Mononuclear cell (primary cell): ENCODE measurements around the gene FPR1. TPM values are rescaled to one million over a fixed set of nuclear protein-coding genes. Genes with fewer than 3 reads are reported as not detected.
"Not testable (repeated sequence)": the region's sequence is repeated elsewhere in the genome, so short reads cannot be mapped to it uniquely, and the experiment has no call there.

ENCODE experiments used
- H3K27me3 ChIP-seq: 2 replicates; pipeline ENCODE4 v1.6.0; 2011; ENCODE audit warnings: low read length, control low read depth; ENCODE audit not compliant: insufficient read depth
- H3K4me1 ChIP-seq: 2 replicates; pipeline ENCODE4 v1.5.1; 2011; ENCODE audit warnings: mild to moderate bottlenecking, low read length, control low read depth; ENCODE audit not compliant: insufficient read depth
- H3K4me3 ChIP-seq: 2 replicates; pipeline ENCODE4 v1.5.1; 2011; ENCODE audit warnings: mild to moderate bottlenecking, low read length, moderate library complexity
- H3K9me3 ChIP-seq: 2 replicates; pipeline ENCODE4 v1.5.1; 2011; ENCODE audit warnings: low read depth, mild to moderate bottlenecking, control low read depth, low read length
- total RNA-seq: library from RNA; depleted of rRNA; stranded (reverse); fragments of >200 nt; gene quantifications from one replicate; pipeline ENCODE4 v1.2.3, GENCODE V29; 2012

Gene FPR1
- total RNA-seq, 1 donor: 81.6 TPM

DNA sequence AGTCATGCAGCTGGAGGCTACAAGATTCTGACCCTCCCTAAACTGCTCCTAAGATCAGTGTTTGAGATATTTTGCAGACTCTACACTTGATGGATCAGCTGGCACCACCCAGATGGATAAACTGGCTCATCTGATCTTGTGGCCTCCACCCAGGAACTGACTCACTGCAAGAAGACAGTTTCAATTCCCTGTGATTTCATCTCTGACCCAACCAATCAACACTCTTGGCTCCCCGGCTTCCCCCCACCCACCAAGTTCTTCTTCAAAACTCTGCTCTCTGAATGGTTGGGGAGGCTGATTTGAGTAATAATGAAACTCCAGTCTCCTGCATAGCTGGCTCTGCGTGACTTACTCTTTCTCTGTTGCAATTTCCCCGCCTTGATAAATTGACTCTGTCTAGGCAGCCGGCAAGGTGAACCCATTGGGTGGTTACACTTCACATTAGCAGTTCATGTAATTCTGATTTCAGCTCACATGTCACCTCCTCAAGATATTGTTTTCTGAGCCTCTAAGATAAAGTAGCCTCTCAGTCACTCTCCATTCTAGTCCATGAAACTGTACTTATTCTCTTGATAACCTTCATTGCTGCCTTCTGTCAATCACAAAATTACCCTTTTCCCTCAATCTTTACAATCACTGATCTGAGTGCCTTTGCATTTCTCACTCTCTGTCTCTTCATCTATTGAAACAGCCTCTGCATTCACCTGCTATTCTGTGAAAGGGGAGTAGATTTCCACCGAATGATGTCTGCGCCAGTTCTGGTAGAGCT lies 33.4 kb upstream of the FPR1 start:
- H3K4me3 ChIP-seq: no peak overlapping the region
- peaks cover 84% of the 10 kb centered on the region for H3K4me1 ChIP-seq
- H3K9me3 ChIP-seq: no peaks in the 10 kb centered on the region
- no peaks in the 10 kb centered on the region for H3K27me3 ChIP-seq

DNA sequence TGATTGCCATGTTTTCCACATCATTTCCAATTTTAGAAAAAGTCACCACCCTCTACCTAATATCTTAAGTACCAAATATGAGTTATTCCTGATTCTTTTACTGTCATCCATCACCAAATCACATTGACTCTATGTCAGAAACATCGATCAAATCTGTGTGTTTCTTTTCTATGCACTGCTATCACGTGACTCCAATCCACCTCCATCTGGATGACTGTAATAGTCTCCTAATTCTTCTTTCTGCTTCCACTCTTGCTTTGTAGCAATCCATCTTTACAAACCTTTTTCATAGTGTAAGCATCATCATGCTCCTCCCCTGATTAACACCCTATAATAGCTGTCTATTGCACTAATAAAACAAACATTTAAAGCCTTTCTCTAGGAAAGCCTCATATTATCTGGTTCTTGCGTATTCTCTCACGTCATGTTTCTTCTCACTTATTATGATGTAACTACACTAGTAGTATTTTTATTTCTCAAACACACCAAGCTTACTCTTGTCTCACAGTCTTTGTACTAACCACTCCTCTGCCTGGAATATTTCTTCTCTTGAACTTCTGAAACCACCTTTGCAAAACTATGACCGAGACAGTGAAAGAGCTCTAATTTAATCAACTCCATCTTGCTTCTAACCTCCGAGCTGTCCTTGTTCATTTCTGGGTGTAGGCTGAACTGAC lies 32.6 kb upstream of the FPR1 start:
- Histone ChIP-seq H3K4me1 (peaks cover 83% of the 10 kb centered on the region), H3K9me3 (no peaks in the 10 kb centered on the region), H3K4me3 (no peak overlapping the region), H3K27me3 (no peaks in the 10 kb centered on the region)

GRCh38 chr19:51783372-51783771 lies 31.7 kb upstream of the FPR1 start:
- Histone ChIP-seq H3K9me3 (no peaks in the 10 kb centered on the region), H3K4me1 (peaks cover 84% of the 10 kb centered on the region), H3K27me3 (no peaks in the 10 kb centered on the region), H3K4me3 (no peak overlapping the region)

GRCh38 chr19:51781999-51782398 lies 30.3 kb upstream of the FPR1 start:
- Histone ChIP-seq H3K9me3 (no peaks in the 10 kb centered on the region), H3K4me3 (no peak overlapping the region), H3K27me3 (no peaks in the 10 kb centered on the region), H3K4me1 (peaks cover 82% of the 10 kb centered on the region)

DNA sequence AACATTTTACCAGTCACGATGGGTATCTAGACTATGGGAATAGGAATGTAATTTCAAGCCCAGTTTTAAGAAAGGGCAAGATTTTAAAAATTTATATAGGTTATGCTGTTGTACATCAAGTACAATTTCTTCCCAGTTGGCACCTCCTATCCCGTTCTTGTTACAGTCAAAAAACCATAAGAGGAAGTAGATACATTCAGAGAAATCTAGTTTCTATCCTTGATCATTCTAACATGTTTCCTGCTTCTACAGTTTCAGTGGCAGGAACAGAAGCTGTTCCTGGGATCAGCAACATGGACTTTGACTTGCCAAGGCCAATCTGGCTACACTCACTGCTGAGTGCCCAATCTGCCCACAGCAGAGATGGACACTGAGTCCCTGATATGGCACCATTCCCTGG lies 28.6 kb upstream of the FPR1 start:
- H3K9me3 ChIP-seq: no peaks in the 10 kb centered on the region
- peaks cover 69% of the 10 kb centered on the region for H3K4me1 ChIP-seq
- peaks cover 4% of the 10 kb centered on the region for H3K27me3 ChIP-seq
- H3K4me3 ChIP-seq: no peak overlapping the region

DNA sequence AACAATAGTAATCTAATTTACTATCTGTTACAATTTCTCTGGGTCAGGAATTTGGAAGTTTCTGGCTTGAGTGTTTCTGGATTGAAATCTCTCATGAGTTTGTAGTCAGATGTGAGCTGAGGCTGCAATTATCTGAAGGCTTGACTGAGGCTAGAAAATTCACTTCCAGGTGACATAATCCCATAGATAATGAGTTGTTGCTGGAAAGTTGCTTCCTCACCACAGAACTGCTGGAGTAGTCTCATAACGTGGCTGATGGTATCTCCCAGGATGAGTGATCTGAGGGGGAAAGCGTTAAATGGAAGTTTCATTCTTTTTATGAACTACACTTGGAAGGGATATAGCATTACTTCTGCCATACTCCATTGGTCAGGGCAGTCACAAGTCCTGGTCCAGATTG lies 28.0 kb upstream of the FPR1 start:
- Histone ChIP-seq H3K27me3 (peaks cover 4% of the 10 kb centered on the region), H3K4me3 (no peak overlapping the region), H3K9me3 (no peaks in the 10 kb centered on the region), H3K4me1 (peaks cover 65% of the 10 kb centered on the region)

- Histone ChIP-seq H3K4me3 (no peak overlapping the region), H3K4me1 (peaks cover 60% of the 10 kb centered on the region), H3K9me3 (no peaks in the 10 kb centered on the region), H3K27me3 (peaks cover 4% of the 10 kb centered on the region)
These were observed 27.5 kb upstream of the FPR1 start for GRCh38 chr19:51779181-51779580.

DNA sequence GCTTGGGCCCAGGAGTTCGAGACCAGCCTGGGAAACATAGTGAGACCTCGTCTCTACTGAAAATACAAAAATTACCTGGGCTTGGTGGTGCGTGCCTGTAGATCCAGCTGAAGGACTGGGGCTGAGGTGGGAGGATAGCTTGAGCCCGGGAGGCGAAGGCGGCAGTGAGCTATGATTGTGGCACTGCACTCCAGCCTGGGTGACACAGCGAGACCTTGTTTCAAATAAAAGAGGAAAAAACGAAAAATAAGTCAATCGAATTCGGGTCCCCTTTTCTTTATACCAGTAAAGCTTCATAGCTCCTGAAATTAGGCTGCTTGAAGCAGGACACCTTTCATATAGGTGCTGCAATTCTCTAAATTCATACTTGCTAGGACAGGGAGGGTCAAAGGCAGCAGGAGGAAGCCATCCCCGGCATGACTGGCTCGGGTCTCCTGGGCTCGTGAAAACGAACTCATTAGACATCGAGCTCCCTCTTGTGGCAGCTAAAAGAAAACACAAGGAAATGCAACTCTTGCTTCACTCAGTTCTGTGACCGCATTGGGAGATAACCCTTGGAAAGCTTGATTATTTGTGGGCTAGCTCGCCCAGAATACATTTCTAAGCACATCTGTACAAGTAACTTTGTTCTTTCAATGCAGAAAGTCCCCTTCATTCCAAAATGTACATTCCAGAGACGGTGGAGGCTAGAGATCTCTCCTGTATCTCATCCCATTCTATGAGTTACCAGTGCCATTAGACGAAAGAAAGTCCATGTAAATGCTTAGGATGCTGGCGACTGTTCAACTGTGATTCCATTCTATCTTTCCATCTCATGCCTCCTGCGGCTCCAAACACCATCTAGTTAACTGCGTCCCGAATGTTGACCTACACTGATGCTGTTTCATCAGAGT lies 26.1 kb upstream of the FPR1 start:
- peaks cover 4% of the 10 kb centered on the region for H3K27me3 ChIP-seq
- H3K4me1 ChIP-seq: peaks cover 53% of the 10 kb centered on the region
- H3K9me3 ChIP-seq: no peaks in the 10 kb centered on the region
- H3K4me3 ChIP-seq: no peak overlapping the region

- H3K27me3 ChIP-seq, H3K4me3 ChIP-seq, H3K9me3 ChIP-seq: not testable (repeated sequence)
- H3K4me1 ChIP-seq: peaks cover 54% of the 10 kb centered on the region
These were observed 24.9 kb upstream of the FPR1 start for GRCh38 chr19:51776561-51776960.

DNA sequence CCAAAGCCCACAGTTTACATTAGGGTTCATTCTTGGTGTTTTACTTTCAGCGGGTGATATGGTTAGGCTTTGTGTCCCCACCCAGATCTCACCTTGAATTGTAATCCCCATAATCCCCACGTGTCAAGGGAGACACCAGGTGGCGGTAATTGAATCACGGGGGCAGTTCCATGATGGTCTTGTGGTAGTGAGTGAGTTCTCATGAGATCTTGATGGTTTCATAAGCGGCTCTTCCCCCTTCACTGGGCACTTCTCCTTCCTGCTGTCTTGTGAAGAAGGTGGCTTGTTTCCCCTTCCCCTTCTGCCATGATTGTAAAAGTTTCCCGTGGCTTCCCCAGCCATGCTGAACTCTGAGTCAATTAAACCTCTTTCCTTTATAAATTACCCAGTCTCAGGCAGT lies 21.3 kb upstream of the FPR1 start:
- Histone ChIP-seq H3K4me3 (no peak overlapping the region), H3K9me3 (no peaks in the 10 kb centered on the region), H3K4me1 (peaks cover 52% of the 10 kb centered on the region), H3K27me3 (peaks cover 4% of the 10 kb centered on the region)

GRCh38 chr19:51771376-51772130 lies 19.9 kb upstream of the FPR1 start:
- Histone ChIP-seq H3K9me3 (no peaks in the 10 kb centered on the region), H3K4me3 (no peak overlapping the region), H3K27me3 (peaks cover 4% of the 10 kb centered on the region), H3K4me1 (peaks cover 58% of the 10 kb centered on the region)

DNA sequence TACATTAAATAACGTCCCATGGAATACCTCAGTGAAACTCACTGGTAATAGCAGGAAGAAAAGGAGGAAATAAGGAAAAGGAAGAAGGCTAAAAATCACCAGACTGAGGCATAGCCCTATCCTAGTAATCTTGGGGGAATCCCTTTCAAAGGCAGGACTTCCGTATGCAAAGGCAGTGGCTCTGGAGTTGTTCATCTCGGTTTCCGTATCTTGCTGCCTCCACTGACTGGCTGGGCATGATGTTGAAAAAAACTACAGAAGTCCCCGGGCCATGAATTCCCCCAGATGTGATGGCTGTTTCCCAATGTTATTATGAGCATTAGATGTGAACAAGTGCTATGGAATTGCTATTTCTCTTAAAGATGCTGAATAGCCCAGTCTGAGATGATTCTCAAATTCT lies 14.8 kb upstream of the FPR1 start:
- Histone ChIP-seq H3K4me3 (no peak overlapping the region), H3K9me3 (no peaks in the 10 kb centered on the region), H3K4me1 (peaks cover 92% of the 10 kb centered on the region), H3K27me3 (no peaks in the 10 kb centered on the region)

GRCh38 chr19:51765086-51765485 lies 13.4 kb upstream of the FPR1 start:
- Histone ChIP-seq H3K4me1 (peaks cover 97% of the 10 kb centered on the region), H3K4me3 (no peak overlapping the region), H3K27me3 (no peaks in the 10 kb centered on the region), H3K9me3 (no peaks in the 10 kb centered on the region)

DNA sequence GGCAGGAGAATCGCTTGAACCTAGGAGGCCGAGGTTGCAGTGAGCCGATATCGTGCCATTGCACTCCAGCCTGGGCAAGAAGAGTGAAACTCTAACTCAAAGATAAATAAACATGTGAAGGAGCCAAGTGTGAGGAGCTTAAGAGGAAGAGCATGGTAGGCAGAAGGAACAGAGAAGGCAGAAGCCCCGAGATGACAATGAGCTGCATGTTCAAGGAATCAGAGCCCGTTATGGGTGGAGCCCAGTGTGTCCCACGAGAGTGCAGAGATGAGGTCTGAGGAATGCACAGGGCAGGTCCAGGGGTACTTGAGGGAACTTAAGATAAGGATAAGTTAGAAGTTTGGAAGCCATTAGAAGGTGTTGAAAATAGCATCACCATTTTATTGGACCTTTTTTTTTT lies 10.0 kb upstream of the FPR1 start:
- Histone ChIP-seq H3K4me1 (peaks cover 71% of the 10 kb centered on the region), H3K9me3 (no peaks in the 10 kb centered on the region), H3K4me3 (peak overlapping the region; percentile 46), H3K27me3 (no peaks in the 10 kb centered on the region)
